BLaER1 (cell line): ENCODE data around the gene HINFP.
A peak's percentile ranks its signal among the peaks of the same experiment; 100 is the strongest.

ENCODE experiments used
- H3K27ac ChIP-seq: shearing (Covaris generic); formaldehyde crosslinking; 2 replicates; pipeline ENCODE4 v1.8.1; 2022
- H3K27me3 ChIP-seq: shearing (Covaris generic); formaldehyde crosslinking; 2 replicates; pipeline ENCODE4 v1.8.1; 2022
- H3K36me3 ChIP-seq: shearing (Covaris generic); formaldehyde crosslinking; 2 replicates; pipeline ENCODE4 v1.8.1; 2022
- H3K4me1 ChIP-seq: shearing (Covaris generic); formaldehyde crosslinking; 2 replicates; pipeline ENCODE4 v1.8.1; 2022
- H3K4me2 ChIP-seq: shearing (Covaris generic); formaldehyde crosslinking; 2 replicates; pipeline ENCODE4 v1.8.1; 2022
- H3K4me3 ChIP-seq: shearing (Covaris generic); formaldehyde crosslinking; 2 replicates; pipeline ENCODE4 v1.8.1; 2022
- H3K9ac ChIP-seq: shearing (Covaris generic); formaldehyde crosslinking; 2 replicates; pipeline ENCODE4 v1.8.1; 2022
- H3K9me3 ChIP-seq: shearing (Covaris generic); formaldehyde crosslinking; 2 replicates; pipeline ENCODE4 v1.8.1; 2022
- H4K20me1 ChIP-seq: shearing (Covaris generic); formaldehyde crosslinking; 2 replicates; pipeline ENCODE4 v1.8.1; 2022
- Cebpa-rat ChIP-seq: shearing (Covaris generic); IDR thresholded peaks from 2 replicates; pipeline ENCODE4 v1.8.1; 2022

HINFP gene

GRCh38 chr11:119167933-119168332 is 46.6 kb downstream of the HINFP start:
- no peaks in the 10 kb centered on the region for H3K36me3 ChIP-seq
- H3K9ac ChIP-seq, result no peak overlapping the region
- no peak for TF ChIP-seq Cebpa-rat
- no peak overlapping the region for H3K27ac ChIP-seq
- H3K9me3 ChIP-seq, result no peaks in the 10 kb centered on the region
- no peaks in the 10 kb centered on the region for H4K20me1 ChIP-seq
- H3K4me3 ChIP-seq, result no peak overlapping the region
- peaks cover 50% of the 10 kb centered on the region for H3K4me1 ChIP-seq
- H3K27me3 ChIP-seq, result no peaks in the 10 kb centered on the region
- H3K4me2 ChIP-seq, result 0 out of 2 replicates have a peak overlapping the region, but pooled peaks have one; percentile 20

GRCh38 chr11:119168471-119169281 is 47.3 kb downstream of the HINFP start, which contains the start of gene NLRX1:
TSS of gene NLRX1 (plus strand) at chr11:119168725. CDS start at chr11:119171404, 2,679 bp downstream.
- no peaks in the 10 kb centered on the region for H4K20me1 ChIP-seq
- no peaks in the 10 kb centered on the region for H3K9me3 ChIP-seq
- no peak for TF ChIP-seq Cebpa-rat
- peak within 1 kb of the TSS; percentile 92 for H3K9ac ChIP-seq
- peaks cover 50% of the 10 kb centered on the region for H3K4me1 ChIP-seq
- peak within 1 kb of the TSS; percentile 93 for H3K27ac ChIP-seq
- no peaks in the 10 kb centered on the region for H3K27me3 ChIP-seq
- H3K4me3 ChIP-seq, result peak within 1 kb of the TSS; percentile 84
- H3K36me3 ChIP-seq, result peaks cover 7% of the 10 kb centered on the region
- H3K4me2 ChIP-seq, result peak within 1 kb of the TSS; percentile 84

- TF ChIP-seq Cebpa-rat, result no peak
- peak overlapping the region; percentile 84 for H3K4me2 ChIP-seq
- H3K9me3 ChIP-seq, result no peaks in the 10 kb centered on the region
- no peaks in the 10 kb centered on the region for H3K27me3 ChIP-seq
- H3K9ac ChIP-seq, result peak overlapping the region; percentile 92
- H3K36me3 ChIP-seq, result peaks cover 13% of the 10 kb centered on the region
- H3K4me1 ChIP-seq, result peaks cover 50% of the 10 kb centered on the region
- peak overlapping the region; percentile 93 for H3K27ac ChIP-seq
- no peaks in the 10 kb centered on the region for H4K20me1 ChIP-seq
- H3K4me3 ChIP-seq, result peak overlapping the region; percentile 84
Observed at GRCh38 chr11:119169282-119169719, 47.9 kb downstream of the HINFP start.

- H3K27ac ChIP-seq, result no peak overlapping the region
- no peaks in the 10 kb centered on the region for H3K27me3 ChIP-seq
- H3K4me2 ChIP-seq, result peak overlapping the region; percentile 9; the same call in 1 of the 2 replicates
- TF ChIP-seq Cebpa-rat, result no peak
- no peak overlapping the region for H3K4me3 ChIP-seq
- no peak overlapping the region for H3K9ac ChIP-seq
- H4K20me1 ChIP-seq, result no peaks in the 10 kb centered on the region
- H3K9me3 ChIP-seq, result no peaks in the 10 kb centered on the region
- peaks cover 42% of the 10 kb centered on the region for H3K4me1 ChIP-seq
- peaks cover 29% of the 10 kb centered on the region for H3K36me3 ChIP-seq
Observed at GRCh38 chr11:119172513-119172912, 51.1 kb downstream of the HINFP start.

GRCh38 chr11:119173453-119173852 is 52.1 kb downstream of the HINFP start:
- Histone ChIP-seq H3K4me1 (peaks cover 49% of the 10 kb centered on the region), H3K27me3 (no peaks in the 10 kb centered on the region), H4K20me1 (no peaks in the 10 kb centered on the region), H3K36me3 (peaks cover 29% of the 10 kb centered on the region), H3K4me3 (no peak overlapping the region), H3K9me3 (no peaks in the 10 kb centered on the region), H3K27ac (no peak overlapping the region), H3K9ac (no peak overlapping the region), H3K4me2 (no peak overlapping the region)
- TF ChIP-seq Cebpa-rat, result no peak

GRCh38 chr11:119175493-119176077 is 54.2 kb downstream of the HINFP start:
- H3K9me3 ChIP-seq, result no peaks in the 10 kb centered on the region
- no peak overlapping the region for H3K4me2 ChIP-seq
- no peaks in the 10 kb centered on the region for H4K20me1 ChIP-seq
- no peak overlapping the region for H3K4me3 ChIP-seq
- peaks cover 46% of the 10 kb centered on the region for H3K4me1 ChIP-seq
- no peak for TF ChIP-seq Cebpa-rat
- no peak overlapping the region for H3K27ac ChIP-seq
- H3K27me3 ChIP-seq, result no peaks in the 10 kb centered on the region
- peaks cover 39% of the 10 kb centered on the region for H3K36me3 ChIP-seq
- no peak overlapping the region for H3K9ac ChIP-seq

- Histone ChIP-seq H3K27ac (peak overlapping the region; percentile 42), H3K4me2 (peak overlapping the region; percentile 74), H3K4me3 (no peak overlapping the region), H3K27me3 (no peaks in the 10 kb centered on the region), H3K36me3 (peaks cover 53% of the 10 kb centered on the region), H3K9me3 (no peaks in the 10 kb centered on the region), H4K20me1 (no peaks in the 10 kb centered on the region), H3K4me1 (peaks cover 27% of the 10 kb centered on the region), H3K9ac (peak overlapping the region; percentile 49; the same call in 1 of the 2 replicates)
- no peak for TF ChIP-seq Cebpa-rat
Observed at GRCh38 chr11:119178166-119178680, 56.8 kb downstream of the HINFP start.

- Histone ChIP-seq H3K36me3 (peaks cover 50% of the 10 kb centered on the region), H3K4me3 (no peak overlapping the region), H3K4me2 (no peak overlapping the region), H3K9ac (no peak overlapping the region), H3K9me3 (no peaks in the 10 kb centered on the region), H3K4me1 (peaks cover 33% of the 10 kb centered on the region), H4K20me1 (no peaks in the 10 kb centered on the region), H3K27ac (no peak overlapping the region), H3K27me3 (no peaks in the 10 kb centered on the region)
- no peak for TF ChIP-seq Cebpa-rat
Observed at GRCh38 chr11:119179342-119179741, 58.0 kb downstream of the HINFP start.

- no peak overlapping the region for H3K4me3 ChIP-seq
- H3K36me3 ChIP-seq, result peaks cover 44% of the 10 kb centered on the region
- no peaks in the 10 kb centered on the region for H3K27me3 ChIP-seq
- no peak overlapping the region for H3K27ac ChIP-seq
- H3K4me1 ChIP-seq, result peaks cover 38% of the 10 kb centered on the region
- no peaks in the 10 kb centered on the region for H3K9me3 ChIP-seq
- TF ChIP-seq Cebpa-rat, result no peak
- no peak overlapping the region for H3K4me2 ChIP-seq
- no peak overlapping the region for H3K9ac ChIP-seq
- H4K20me1 ChIP-seq, result no peaks in the 10 kb centered on the region
Observed at GRCh38 chr11:119179983-119180382, 58.6 kb downstream of the HINFP start.
